Measurements from ENCODE around the gene KRTAP10-11.

KRTAP10-11 gene

GRCh38 chr21:44614961-44615391 is 31.2 kb upstream of the KRTAP10-11 start:
- TF ChIP-seq CSDC2 (CRISPR knock-in tag; IDR thresholded peaks at IDR 0.05) (no peak), ZC3H10 (CRISPR knock-in tag; IDR thresholded peaks at IDR 0.05) (no peak), BACH2 (CRISPR knock-in tag; IDR thresholded peaks at IDR 0.05; ENCODE audit: borderline replicate concordance) (no peak), RARB (CRISPR knock-in tag; IDR thresholded peaks at IDR 0.05) (no peak), OSR1 (CRISPR knock-in tag; IDR thresholded peaks at IDR 0.05) (no peak), ZFP30 (CRISPR knock-in tag; IDR thresholded peaks at IDR 0.05) (no peak), ZFP3 (CRISPR knock-in tag; IDR thresholded peaks at IDR 0.05) (no peak), PPARA (CRISPR knock-in tag; IDR thresholded peaks at IDR 0.05; ENCODE audit: borderline replicate concordance) (no peak)
- TF ChIP-seq, protein P1, sequence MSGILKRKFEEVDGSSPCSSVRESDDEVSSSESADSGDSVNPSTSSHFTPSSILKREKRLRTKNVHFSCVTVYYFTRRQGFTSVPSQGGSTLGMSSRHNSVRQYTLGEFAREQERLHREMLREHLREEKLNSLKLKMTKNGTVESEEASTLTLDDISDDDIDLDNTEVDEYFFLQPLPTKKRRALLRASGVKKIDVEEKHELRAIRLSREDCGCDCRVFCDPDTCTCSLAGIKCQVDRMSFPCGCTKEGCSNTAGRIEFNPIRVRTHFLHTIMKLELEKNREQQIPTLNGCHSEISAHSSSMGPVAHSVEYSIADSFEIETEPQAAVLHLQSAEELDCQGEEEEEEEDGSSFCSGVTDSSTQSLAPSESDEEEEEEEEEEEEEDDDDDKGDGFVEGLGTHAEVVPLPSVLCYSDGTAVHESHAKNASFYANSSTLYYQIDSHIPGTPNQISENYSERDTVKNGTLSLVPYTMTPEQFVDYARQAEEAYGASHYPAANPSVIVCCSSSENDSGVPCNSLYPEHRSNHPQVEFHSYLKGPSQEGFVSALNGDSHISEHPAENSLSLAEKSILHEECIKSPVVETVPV (CRISPR knock-in tag; IDR thresholded peaks at IDR 0.05), result no peak
- TF ChIP-seq, protein P2, sequence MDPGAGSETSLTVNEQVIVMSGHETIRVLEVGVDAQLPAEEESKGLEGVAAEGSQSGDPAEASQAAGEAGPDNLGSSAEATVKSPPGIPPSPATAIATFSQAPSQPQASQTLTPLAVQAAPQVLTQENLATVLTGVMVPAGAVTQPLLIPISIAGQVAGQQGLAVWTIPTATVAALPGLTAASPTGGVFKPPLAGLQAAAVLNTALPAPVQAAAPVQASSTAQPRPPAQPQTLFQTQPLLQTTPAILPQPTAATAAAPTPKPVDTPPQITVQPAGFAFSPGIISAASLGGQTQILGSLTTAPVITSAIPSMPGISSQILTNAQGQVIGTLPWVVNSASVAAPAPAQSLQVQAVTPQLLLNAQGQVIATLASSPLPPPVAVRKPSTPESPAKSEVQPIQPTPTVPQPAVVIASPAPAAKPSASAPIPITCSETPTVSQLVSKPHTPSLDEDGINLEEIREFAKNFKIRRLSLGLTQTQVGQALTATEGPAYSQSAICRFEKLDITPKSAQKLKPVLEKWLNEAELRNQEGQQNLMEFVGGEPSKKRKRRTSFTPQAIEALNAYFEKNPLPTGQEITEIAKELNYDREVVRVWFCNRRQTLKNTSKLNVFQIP (CRISPR knock-in tag; IDR thresholded peaks at IDR 0.05; ENCODE audit: borderline replicate concordance, low read depth), result no peak
- TF ChIP-seq, protein P3, sequence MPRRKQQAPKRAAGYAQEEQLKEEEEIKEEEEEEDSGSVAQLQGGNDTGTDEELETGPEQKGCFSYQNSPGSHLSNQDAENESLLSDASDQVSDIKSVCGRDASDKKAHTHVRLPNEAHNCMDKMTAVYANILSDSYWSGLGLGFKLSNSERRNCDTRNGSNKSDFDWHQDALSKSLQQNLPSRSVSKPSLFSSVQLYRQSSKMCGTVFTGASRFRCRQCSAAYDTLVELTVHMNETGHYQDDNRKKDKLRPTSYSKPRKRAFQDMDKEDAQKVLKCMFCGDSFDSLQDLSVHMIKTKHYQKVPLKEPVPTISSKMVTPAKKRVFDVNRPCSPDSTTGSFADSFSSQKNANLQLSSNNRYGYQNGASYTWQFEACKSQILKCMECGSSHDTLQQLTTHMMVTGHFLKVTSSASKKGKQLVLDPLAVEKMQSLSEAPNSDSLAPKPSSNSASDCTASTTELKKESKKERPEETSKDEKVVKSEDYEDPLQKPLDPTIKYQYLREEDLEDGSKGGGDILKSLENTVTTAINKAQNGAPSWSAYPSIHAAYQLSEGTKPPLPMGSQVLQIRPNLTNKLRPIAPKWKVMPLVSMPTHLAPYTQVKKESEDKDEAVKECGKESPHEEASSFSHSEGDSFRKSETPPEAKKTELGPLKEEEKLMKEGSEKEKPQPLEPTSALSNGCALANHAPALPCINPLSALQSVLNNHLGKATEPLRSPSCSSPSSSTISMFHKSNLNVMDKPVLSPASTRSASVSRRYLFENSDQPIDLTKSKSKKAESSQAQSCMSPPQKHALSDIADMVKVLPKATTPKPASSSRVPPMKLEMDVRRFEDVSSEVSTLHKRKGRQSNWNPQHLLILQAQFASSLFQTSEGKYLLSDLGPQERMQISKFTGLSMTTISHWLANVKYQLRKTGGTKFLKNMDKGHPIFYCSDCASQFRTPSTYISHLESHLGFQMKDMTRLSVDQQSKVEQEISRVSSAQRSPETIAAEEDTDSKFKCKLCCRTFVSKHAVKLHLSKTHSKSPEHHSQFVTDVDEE (CRISPR knock-in tag; IDR thresholded peaks at IDR 0.05), result no peak
- no peak for ATAC-seq

GRCh38 chr21:44615466-44615865 is 30.7 kb upstream of the KRTAP10-11 start:
- TF ChIP-seq ZNF8 (CRISPR knock-in tag; IDR thresholded peaks at IDR 0.05) (no peak), ESRRG (CRISPR knock-in tag; IDR thresholded peaks at IDR 0.05) (no peak), ZFP3 (CRISPR knock-in tag; IDR thresholded peaks at IDR 0.05) (no peak), GLIS3 (CRISPR knock-in tag; IDR thresholded peaks at IDR 0.05) (no peak), TOX (CRISPR knock-in tag; IDR thresholded peaks at IDR 0.05; ENCODE audit: borderline replicate concordance) (no peak), ZC3H10 (CRISPR knock-in tag; IDR thresholded peaks at IDR 0.05) (no peak), ISL1 (CRISPR knock-in tag; IDR thresholded peaks at IDR 0.05) (no peak), TCF4 (CRISPR knock-in tag; IDR thresholded peaks at IDR 0.05; ENCODE audit: borderline replicate concordance) (no peak), SNAI2 (CRISPR knock-in tag; IDR thresholded peaks at IDR 0.05) (no peak), ZNF565 (CRISPR knock-in tag; conservative IDR thresholded peaks at IDR 0.05; ENCODE audit: low read depth) (no peak), ZNF70 (CRISPR knock-in tag; IDR thresholded peaks at IDR 0.05) (no peak), RARB (CRISPR knock-in tag; IDR thresholded peaks at IDR 0.05) (no peak), PPARA (CRISPR knock-in tag; IDR thresholded peaks at IDR 0.05; ENCODE audit: borderline replicate concordance) (no peak), ARNTL (CRISPR knock-in tag; IDR thresholded peaks at IDR 0.05; ENCODE audit: borderline replicate concordance, low read depth) (no peak), ZFP30 (CRISPR knock-in tag; IDR thresholded peaks at IDR 0.05) (no peak)
- TF ChIP-seq, protein P1 (CRISPR knock-in tag; IDR thresholded peaks at IDR 0.05), result no peak
- TF ChIP-seq, protein P4, sequence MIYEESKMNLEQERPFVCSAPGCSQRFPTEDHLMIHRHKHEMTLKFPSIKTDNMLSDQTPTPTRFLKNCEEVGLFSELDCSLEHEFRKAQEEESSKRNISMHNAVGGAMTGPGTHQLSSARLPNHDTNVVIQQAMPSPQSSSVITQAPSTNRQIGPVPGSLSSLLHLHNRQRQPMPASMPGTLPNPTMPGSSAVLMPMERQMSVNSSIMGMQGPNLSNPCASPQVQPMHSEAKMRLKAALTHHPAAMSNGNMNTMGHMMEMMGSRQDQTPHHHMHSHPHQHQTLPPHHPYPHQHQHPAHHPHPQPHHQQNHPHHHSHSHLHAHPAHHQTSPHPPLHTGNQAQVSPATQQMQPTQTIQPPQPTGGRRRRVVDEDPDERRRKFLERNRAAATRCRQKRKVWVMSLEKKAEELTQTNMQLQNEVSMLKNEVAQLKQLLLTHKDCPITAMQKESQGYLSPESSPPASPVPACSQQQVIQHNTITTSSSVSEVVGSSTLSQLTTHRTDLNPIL (CRISPR knock-in tag; IDR thresholded peaks at IDR 0.05; ENCODE audit: low read depth), result no peak
- TF ChIP-seq, protein P2 (CRISPR knock-in tag; IDR thresholded peaks at IDR 0.05; ENCODE audit: borderline replicate concordance, low read depth), result no peak
- TF ChIP-seq, protein P3 (CRISPR knock-in tag; IDR thresholded peaks at IDR 0.05), result no peak
- ATAC-seq, result no peak

Data from SK-N-SH treated with all-trans-retinoic acid at 6 μM for 48 hours (cell line).